ENCODE measurements around the gene OGG1. TPM values are rescaled to one million over a fixed set of nuclear protein-coding genes. Genes with fewer than 3 reads are reported as not detected.

Gene OGG1
- polyA plus RNA-seq, 3 donors, result 44.4 to 56.8 (median 50.9) TPM

Other genes with a start within 250 kb of the OGG1 start
- gene LHFPL4, start 196.1 kb upstream of the OGG1 start, polyA plus RNA-seq (ENCODE audit: insufficient read length in 3 of 3), result under 1 TPM in 2 of 3 donors, not detected in 1; 0.03 TPM
- gene MTMR14, start 100.4 kb upstream of the OGG1 start, polyA plus RNA-seq (ENCODE audit: insufficient read length in 3 of 3), result 10 to 100 TPM; 33.2 to 34.9 (median 34.2) TPM
- gene CPNE9, start 46.1 kb upstream of the OGG1 start, polyA plus RNA-seq (ENCODE audit: insufficient read length in 3 of 3), result under 1 TPM; 0.07 to 0.14 (median 0.10) TPM
- gene BRPF1, start 18.2 kb upstream of the OGG1 start, polyA plus RNA-seq (ENCODE audit: insufficient read length in 3 of 3), result 10 to 100 TPM; 18.2 to 20.7 (median 19.1) TPM
- 10 to 100 TPM; 18.6 to 20.8 (median 20.4) TPM for gene CAMK1, start 20.0 kb downstream of the OGG1 start, polyA plus RNA-seq (ENCODE audit: insufficient read length in 3 of 3)
- gene TADA3, start 42.5 kb downstream of the OGG1 start, polyA plus RNA-seq (ENCODE audit: insufficient read length in 3 of 3), result 10 to 100 TPM; 56.7 to 61.5 (median 60.5) TPM
- 100 to 1,000 TPM; 146 to 156 (median 154) TPM for gene ARPC4, start 43.1 kb downstream of the OGG1 start, polyA plus RNA-seq (ENCODE audit: insufficient read length in 3 of 3)
- gene TTLL3, start 60.3 kb downstream of the OGG1 start, polyA plus RNA-seq (ENCODE audit: insufficient read length in 3 of 3), result 10 to 100 TPM; 29.7 to 34.0 (median 30.4) TPM
- 10 to 100 TPM; 29.8 to 35.4 (median 30.2) TPM for gene RPUSD3, start 94.1 kb downstream of the OGG1 start, polyA plus RNA-seq (ENCODE audit: insufficient read length in 3 of 3)
- gene CIDEC, start 130.3 kb downstream of the OGG1 start, polyA plus RNA-seq (ENCODE audit: insufficient read length in 3 of 3), result under 1 TPM in 1 of 3 donors, not detected in 2; 0.14 TPM
- gene JAGN1, start 140.7 kb downstream of the OGG1 start, polyA plus RNA-seq (ENCODE audit: insufficient read length in 3 of 3), result 10 to 100 TPM; 48.1 to 56.8 (median 53.2) TPM
- gene IL17RE, start 152.9 kb downstream of the OGG1 start, polyA plus RNA-seq (ENCODE audit: insufficient read length in 3 of 3), result 10 to 100 TPM; 11.5 to 12.7 (median 11.5) TPM
- 10 to 100 TPM; 30.7 to 35.9 (median 32.6) TPM for gene IL17RC, start 167.1 kb downstream of the OGG1 start, polyA plus RNA-seq (ENCODE audit: insufficient read length in 3 of 3)
- 10 to 100 TPM; 50.1 to 52.4 (median 52.1) TPM for gene CRELD1, start 183.9 kb downstream of the OGG1 start, polyA plus RNA-seq (ENCODE audit: insufficient read length in 3 of 3)
- 1 to 10 TPM; 2.8 to 3.5 (median 3.0) TPM for gene PRRT3, start 202.5 kb downstream of the OGG1 start, polyA plus RNA-seq (ENCODE audit: insufficient read length in 3 of 3)
- gene EMC3, start 236.9 kb downstream of the OGG1 start, polyA plus RNA-seq (ENCODE audit: insufficient read length in 3 of 3), result 100 to 1,000 TPM; 101 to 108 (median 106) TPM

All from right renal cortex interstitium (tissue), 3 donors.